Panc1 (cell line): ENCODE measurements around the gene SPATS2L. TPM values are rescaled to one million over a fixed set of nuclear protein-coding genes. Genes with fewer than 3 reads are reported as not detected.

Experiments
- ATAC-seq: fragments of 200-7000 bp; cut with Tn5 transposase; 2 replicates; pipeline ENCODE4 v1.9.1; 2020; ENCODE audit warnings: mild to moderate bottlenecking, moderate library complexity
- BruUV-seq: library from RNA; stranded (reverse); fragments of 400-500 nt; replicated peaks from 2 replicates; lab custom pipeline; 2021; lab: Mats Ljungman, UMichigan
- CTCF ChIA-PET: fragments of 300-600 bp; sonication (Branson Sonifier 250); formaldehyde crosslinking; loops from one replicate; lab custom pipeline; 2022; ENCODE audit warnings: antibody characterized with exemption; lab: Charles Lee
- POLR2A ChIA-PET: fragments of 300-600 bp; sonication (Branson Sonifier 250); formaldehyde crosslinking; loops from one replicate; lab custom pipeline; 2022; ENCODE audit warnings: antibody characterized with exemption; lab: Charles Lee
- DNase-seq: peaks from one replicate; pipeline ENCODE4 v3.0.0-alpha.2; 2010; ENCODE audit warnings: low read depth, low spot score
- H3K27ac ChIP-seq: 2 replicates; pipeline ENCODE4 v1.5.1; 2011; ENCODE audit warnings: mild to moderate bottlenecking, low read length, inconsistent platforms
- H3K27me3 ChIP-seq: fragments of 200-500 bp; sonication (Bioruptor generic); 2 replicates; pipeline ENCODE4 v1.6.0; 2014; ENCODE audit warnings: low read length, inconsistent platforms; ENCODE audit not compliant: control insufficient read depth, insufficient read depth
- H3K36me3 ChIP-seq: fragments of 200-500 bp; sonication (Bioruptor generic); 2 replicates; pipeline ENCODE4 v1.5.1; 2014; ENCODE audit warnings: inconsistent platforms, mild to moderate bottlenecking, low read length, moderate library complexity; ENCODE audit not compliant: control insufficient read depth, insufficient read depth
- H3K4me1 ChIP-seq: 2 replicates; pipeline ENCODE4 v1.5.1; 2011; ENCODE audit warnings: inconsistent platforms, mild to moderate bottlenecking, low read length, moderate library complexity; ENCODE audit not compliant: control insufficient read depth, insufficient read depth
- H3K4me3 ChIP-seq, 2 experiments: 2 replicates each; pipeline ENCODE4 v1.5.1; 2011 to 2012; ENCODE audit warnings: low read depth in 2 of 2, low read length in 2 of 2, mild to moderate bottlenecking in 2 of 2, inconsistent platforms in 1 of 2, moderate library complexity in 1 of 2
- H3K9me3 ChIP-seq: fragments of 200-500 bp; sonication (Bioruptor generic); 2 replicates; pipeline ENCODE4 v1.5.1; 2014; ENCODE audit warnings: low read depth, mild to moderate bottlenecking, inconsistent platforms, low read length, moderate library complexity; ENCODE audit not compliant: control insufficient read depth, insufficient read depth
- POLR2AphosphoS5 ChIP-seq: IDR thresholded peaks from 2 replicates; pipeline ENCODE4 v1.6.1; 2012; ENCODE audit warnings: mild to moderate bottlenecking, low read depth, low read length, moderate library complexity
- SIN3A ChIP-seq: IDR thresholded peaks from 2 replicates; pipeline ENCODE4 v1.6.1; 2012; ENCODE audit warnings: low read depth, mild to moderate bottlenecking, low read length, moderate library complexity, borderline replicate concordance; ENCODE audit not compliant: insufficient read depth
- TCF7L2 ChIP-seq: IDR thresholded peaks from 2 replicates; pipeline ENCODE4 v1.6.1; 2011; ENCODE audit warnings: mild to moderate bottlenecking, low read depth, low read length, inconsistent platforms
- in situ Hi-C: cut with HindIII; loops from 2 replicates; pipeline ENCODE4 v1.10.0; 2016; ENCODE audit warnings: low sequenced_read_pairs, low pct_unique_long_range_greater_than_20kb
- intact Hi-C: fragments of 100-400 bp; cut with micrococcal nuclease; formaldehyde crosslinking; loops from one replicate; pipeline ENCODE4 v1.10.0; 2022; ENCODE audit not compliant: unreplicated experiment
- total RNA-seq: library from RNA; stranded (reverse); gene quantifications from one replicate; pipeline ENCODE4 v1.2.1, GENCODE V29; 2021; ENCODE audit not compliant: unreplicated experiment
- TF ChIP-seq, protein P1 (sequence below): fragments of 450-650 bp; IDR thresholded peaks from 2 replicates; pipeline ENCODE4 v1.5.1; 2017; ENCODE audit warnings: mild to moderate bottlenecking
- TF ChIP-seq, protein P2 (sequence below), 2 experiments: IDR thresholded peaks; 2 replicates each; pipeline ENCODE4 v1.6.1; 2011 to 2012; ENCODE audit warnings: low read depth in 2 of 2, control low read depth in 1 of 2, low read length in 1 of 2, mild to moderate bottlenecking in 1 of 2, moderate library complexity in 1 of 2; ENCODE audit not compliant: insufficient read depth in 1 of 2

Gene SPATS2L
- total RNA-seq, 1 experiment from 2014 or later = 282 TPM

DNA sequence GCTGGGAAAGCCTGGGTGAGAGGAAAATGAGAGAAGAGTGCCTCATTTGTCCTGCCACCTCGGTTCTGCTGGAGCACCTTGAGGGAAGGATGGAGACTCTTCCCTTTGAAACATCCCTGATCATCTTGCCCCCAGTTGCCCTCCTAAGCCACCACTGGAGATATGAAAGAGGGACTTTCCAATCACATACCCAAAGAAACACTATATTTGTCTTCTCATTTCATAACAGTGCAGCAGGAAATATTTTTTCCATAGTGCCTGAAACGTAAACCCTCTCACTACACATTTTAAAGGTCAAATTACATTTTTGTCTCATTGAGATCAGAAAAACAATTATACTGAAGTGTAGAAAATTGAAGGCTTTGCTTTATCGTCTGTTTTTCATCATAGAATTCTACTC is 140.1 kb downstream of the SPATS2L start:
- in situ Hi-C loops (no loop called here), intact Hi-C loops (no loop called here)
- no peaks in the 10 kb centered on the region for H3K27me3 ChIP-seq
- H3K36me3 ChIP-seq = peaks cover 35% of the 10 kb centered on the region
- TF ChIP-seq TCF7L2 (no peak), POLR2AphosphoS5 (no peak), SIN3A (no peak)
- TF ChIP-seq, protein P1, sequence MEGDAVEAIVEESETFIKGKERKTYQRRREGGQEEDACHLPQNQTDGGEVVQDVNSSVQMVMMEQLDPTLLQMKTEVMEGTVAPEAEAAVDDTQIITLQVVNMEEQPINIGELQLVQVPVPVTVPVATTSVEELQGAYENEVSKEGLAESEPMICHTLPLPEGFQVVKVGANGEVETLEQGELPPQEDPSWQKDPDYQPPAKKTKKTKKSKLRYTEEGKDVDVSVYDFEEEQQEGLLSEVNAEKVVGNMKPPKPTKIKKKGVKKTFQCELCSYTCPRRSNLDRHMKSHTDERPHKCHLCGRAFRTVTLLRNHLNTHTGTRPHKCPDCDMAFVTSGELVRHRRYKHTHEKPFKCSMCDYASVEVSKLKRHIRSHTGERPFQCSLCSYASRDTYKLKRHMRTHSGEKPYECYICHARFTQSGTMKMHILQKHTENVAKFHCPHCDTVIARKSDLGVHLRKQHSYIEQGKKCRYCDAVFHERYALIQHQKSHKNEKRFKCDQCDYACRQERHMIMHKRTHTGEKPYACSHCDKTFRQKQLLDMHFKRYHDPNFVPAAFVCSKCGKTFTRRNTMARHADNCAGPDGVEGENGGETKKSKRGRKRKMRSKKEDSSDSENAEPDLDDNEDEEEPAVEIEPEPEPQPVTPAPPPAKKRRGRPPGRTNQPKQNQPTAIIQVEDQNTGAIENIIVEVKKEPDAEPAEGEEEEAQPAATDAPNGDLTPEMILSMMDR = no peak
- TF ChIP-seq, protein P2, sequence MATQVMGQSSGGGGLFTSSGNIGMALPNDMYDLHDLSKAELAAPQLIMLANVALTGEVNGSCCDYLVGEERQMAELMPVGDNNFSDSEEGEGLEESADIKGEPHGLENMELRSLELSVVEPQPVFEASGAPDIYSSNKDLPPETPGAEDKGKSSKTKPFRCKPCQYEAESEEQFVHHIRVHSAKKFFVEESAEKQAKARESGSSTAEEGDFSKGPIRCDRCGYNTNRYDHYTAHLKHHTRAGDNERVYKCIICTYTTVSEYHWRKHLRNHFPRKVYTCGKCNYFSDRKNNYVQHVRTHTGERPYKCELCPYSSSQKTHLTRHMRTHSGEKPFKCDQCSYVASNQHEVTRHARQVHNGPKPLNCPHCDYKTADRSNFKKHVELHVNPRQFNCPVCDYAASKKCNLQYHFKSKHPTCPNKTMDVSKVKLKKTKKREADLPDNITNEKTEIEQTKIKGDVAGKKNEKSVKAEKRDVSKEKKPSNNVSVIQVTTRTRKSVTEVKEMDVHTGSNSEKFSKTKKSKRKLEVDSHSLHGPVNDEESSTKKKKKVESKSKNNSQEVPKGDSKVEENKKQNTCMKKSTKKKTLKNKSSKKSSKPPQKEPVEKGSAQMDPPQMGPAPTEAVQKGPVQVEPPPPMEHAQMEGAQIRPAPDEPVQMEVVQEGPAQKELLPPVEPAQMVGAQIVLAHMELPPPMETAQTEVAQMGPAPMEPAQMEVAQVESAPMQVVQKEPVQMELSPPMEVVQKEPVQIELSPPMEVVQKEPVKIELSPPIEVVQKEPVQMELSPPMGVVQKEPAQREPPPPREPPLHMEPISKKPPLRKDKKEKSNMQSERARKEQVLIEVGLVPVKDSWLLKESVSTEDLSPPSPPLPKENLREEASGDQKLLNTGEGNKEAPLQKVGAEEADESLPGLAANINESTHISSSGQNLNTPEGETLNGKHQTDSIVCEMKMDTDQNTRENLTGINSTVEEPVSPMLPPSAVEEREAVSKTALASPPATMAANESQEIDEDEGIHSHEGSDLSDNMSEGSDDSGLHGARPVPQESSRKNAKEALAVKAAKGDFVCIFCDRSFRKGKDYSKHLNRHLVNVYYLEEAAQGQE (IDR thresholded peaks at IDR 0.05; ENCODE audit: insufficient read depth in 1 of 2, low read depth in 2 of 2, low read length in 1 of 2) = no peak
- no peak for ATAC-seq
- ChIA-PET CTCF (no interaction called here), POLR2A (no interaction called here)
- no peak overlapping the region for H3K4me3 ChIP-seq
- no peaks in the 10 kb centered on the region for H3K9me3 ChIP-seq
- no TSS peak for BruUV-seq
- DNase-seq = no peak
- no peaks in the 10 kb centered on the region for H3K4me1 ChIP-seq
- H3K27ac ChIP-seq = no peak overlapping the region

DNA sequence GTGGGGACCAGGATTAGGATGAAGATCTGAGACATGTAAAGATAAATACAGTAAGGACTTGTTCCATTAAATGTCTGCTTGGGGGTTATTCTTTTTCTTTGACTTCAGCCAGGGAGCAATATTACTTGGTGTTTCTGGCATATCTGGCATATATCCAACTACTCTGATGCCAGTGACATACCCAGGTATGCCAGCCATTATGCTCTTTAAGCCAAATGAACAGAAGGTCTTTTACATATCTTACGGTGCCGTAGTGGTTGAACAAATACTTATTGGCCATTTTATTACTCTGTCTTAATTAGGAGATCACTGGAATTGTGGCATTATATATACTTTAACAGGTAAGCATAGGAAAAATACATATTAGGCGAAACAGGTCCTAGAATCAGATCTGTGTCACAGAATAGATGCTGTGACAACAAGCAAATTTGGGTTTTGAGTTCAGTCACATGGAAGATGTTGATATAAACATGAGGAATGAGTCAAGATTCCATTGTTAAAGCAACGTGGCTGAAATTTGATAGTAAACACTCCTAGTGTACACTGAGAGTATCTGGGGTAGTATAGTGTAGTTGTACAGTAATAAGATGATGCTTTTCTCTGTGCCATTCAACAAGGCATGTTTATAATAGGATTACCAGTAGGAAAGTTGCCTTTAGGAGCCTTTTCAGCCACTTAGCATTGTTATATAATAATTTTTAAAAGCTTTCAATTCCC is 140.8 kb downstream of the SPATS2L start:
- Histone ChIP-seq H3K9me3 (no peaks in the 10 kb centered on the region), H3K36me3 (peaks cover 32% of the 10 kb centered on the region), H3K27me3 (no peaks in the 10 kb centered on the region), H3K4me1 (no peaks in the 10 kb centered on the region), H3K4me3 (no peak overlapping the region), H3K27ac (no peak overlapping the region)
- TF ChIP-seq POLR2AphosphoS5 (no peak), SIN3A (no peak), TCF7L2 (no peak)
- TF ChIP-seq, protein P1 = no peak
- TF ChIP-seq, protein P2 (IDR thresholded peaks at IDR 0.05; ENCODE audit: insufficient read depth in 1 of 2, low read depth in 2 of 2, low read length in 1 of 2) = no peak
- intact Hi-C loops = no loop called here
- in situ Hi-C loops = no loop called here
- no TSS peak for BruUV-seq
- ChIA-PET CTCF (no interaction called here), POLR2A (no interaction called here)
- ATAC-seq = no peak
- DNase-seq = no peak
